Activated CD8-positive, alpha-beta T cell treated with anti-CD3 and anti-CD28 coated beads for 36 hours (primary cell): ENCODE data around the gene FABP7. TPM values are rescaled to one million over a fixed set of nuclear protein-coding genes. Genes with fewer than 3 reads are reported as not detected.

Source experiments
- ATAC-seq: fragments of 200-7000 bp; cut with Tn5 transposase; one replicate; pipeline ENCODE4 v1.10.0; 2021; ENCODE audit warnings: mild to moderate bottlenecking, moderate library complexity
- CTCF ChIA-PET: fragments of 350-600 bp; sonication (Branson Sonifier 250); formaldehyde crosslinking; loops from one replicate; lab custom pipeline; 2021; ENCODE audit warnings: antibody characterized with exemption; lab: Charles Lee
- POLR2A ChIA-PET: fragments of 350-600 bp; sonication (Branson Sonifier 250); formaldehyde crosslinking; loops from one replicate; lab custom pipeline; 2021; ENCODE audit warnings: antibody characterized with exemption; lab: Charles Lee
- DNase-seq: peaks from one replicate; pipeline ENCODE4 v3.0.0-alpha.2; 2020
- H3K27ac Mint-ChIP-seq: one replicate; pipeline ENCODE4 v1.8.0; 2021; ENCODE audit warnings: mild to moderate bottlenecking, mixed read lengths
- H3K27me3 Mint-ChIP-seq: one replicate; pipeline ENCODE4 v1.8.0; 2021; ENCODE audit warnings: mixed read lengths
- H3K36me3 Mint-ChIP-seq: one replicate; pipeline ENCODE4 v1.8.0; 2021; ENCODE audit warnings: low read depth, mixed read lengths
- H3K4me1 Mint-ChIP-seq: one replicate; pipeline ENCODE4 v1.8.0; 2021; ENCODE audit warnings: low read depth, mixed read lengths
- H3K4me3 Mint-ChIP-seq: one replicate; pipeline ENCODE4 v1.8.0; 2021; ENCODE audit warnings: mild to moderate bottlenecking, moderate library complexity, mixed read lengths
- H3K9me3 Mint-ChIP-seq: one replicate; pipeline ENCODE4 v1.8.0; 2021; ENCODE audit warnings: mixed read lengths
- CTCF ChIP-seq: fragments of 200-600 bp; IDR thresholded peaks from one replicate; pipeline ENCODE4 v1.8.0; 2022; ENCODE audit warnings: antibody characterized with exemption, mild to moderate bottlenecking
- intact Hi-C: fragments of 100-400 bp; cut with micrococcal nuclease; formaldehyde crosslinking; loops from one replicate; pipeline ENCODE4 v1.10.0; 2022
- total RNA-seq, 2 experiments: library from RNA; stranded (reverse); gene quantifications; one replicate each; pipeline ENCODE4 v1.2.3, GENCODE V29; 2021

The FABP7 gene
- total RNA-seq, 2 experiments from 2014 or later = not detected

- no peak for DNase-seq
- POLR2A ChIA-PET = no interaction called here
- Mint-ChIP-seq H3K27ac (no peak overlapping the region), H3K9me3 (peaks cover 3% of the 10 kb centered on the region), H3K36me3 (no peaks in the 10 kb centered on the region), H3K4me1 (no peaks in the 10 kb centered on the region), H3K4me3 (no peak overlapping the region), H3K27me3 (peaks cover 22% of the 10 kb centered on the region)
- intact Hi-C loops = no loop called here
- CTCF ChIA-PET = no interaction called here
- ATAC-seq = no peak
- no peak for TF ChIP-seq CTCF
Observed at GRCh38 chr6:122778985-122779661, 393 bp upstream of the FABP7 start.

GRCh38 chr6:122780114-122780513 is 598 bp downstream of the FABP7 start:
- TF ChIP-seq CTCF = no peak
- POLR2A ChIA-PET = no interaction called here
- no peaks in the 10 kb centered on the region for H3K36me3 Mint-ChIP-seq
- no peak overlapping the region for H3K27ac Mint-ChIP-seq
- H3K4me1 Mint-ChIP-seq = no peaks in the 10 kb centered on the region
- H3K9me3 Mint-ChIP-seq = peaks cover 3% of the 10 kb centered on the region
- H3K27me3 Mint-ChIP-seq = peaks cover 23% of the 10 kb centered on the region
- intact Hi-C loops = no loop called here
- ATAC-seq (no peak), DNase-seq (no peak)
- CTCF ChIA-PET = interaction anchor here (0.7 kb wide), 1 partner anchor 11 kb away, joined by 3 read pairs; no protein-coding TSS in a partner anchor
- H3K4me3 Mint-ChIP-seq = no peak overlapping the region

GRCh38 chr6:122781716-122782115 is 2.2 kb downstream of the FABP7 start:
- H3K27ac Mint-ChIP-seq = no peak overlapping the region
- H3K4me1 Mint-ChIP-seq = no peaks in the 10 kb centered on the region
- H3K36me3 Mint-ChIP-seq = no peaks in the 10 kb centered on the region
- no peak for DNase-seq
- H3K4me3 Mint-ChIP-seq = no peak overlapping the region
- TF ChIP-seq CTCF = no peak
- H3K27me3 Mint-ChIP-seq = peaks cover 20% of the 10 kb centered on the region
- POLR2A ChIA-PET = interaction anchor here (0.7 kb wide), 1 partner anchor 1867 kb away, joined by 3 read pairs; no protein-coding TSS in a partner anchor
- intact Hi-C loops = no loop called here
- H3K9me3 Mint-ChIP-seq = no peaks in the 10 kb centered on the region
- no peak for ATAC-seq
- CTCF ChIA-PET = no interaction called here

GRCh38 chr6:122783401-122783800 is 3.9 kb downstream of the FABP7 start:
- ATAC-seq = no peak
- Mint-ChIP-seq H3K27ac (no peak overlapping the region), H3K9me3 (no peaks in the 10 kb centered on the region), H3K36me3 (no peaks in the 10 kb centered on the region), H3K4me3 (no peak overlapping the region), H3K27me3 (peaks cover 30% of the 10 kb centered on the region), H3K4me1 (no peaks in the 10 kb centered on the region)
- intact Hi-C loops = no loop called here
- CTCF ChIA-PET = no interaction called here
- TF ChIP-seq CTCF = no peak
- POLR2A ChIA-PET = no interaction called here
- no peak for DNase-seq

GRCh38 chr6:122785891-122786290 is 6.4 kb downstream of the FABP7 start:
- ChIA-PET CTCF (no interaction called here), POLR2A (no interaction called here)
- Mint-ChIP-seq H3K9me3 (no peaks in the 10 kb centered on the region), H3K4me3 (no peak overlapping the region), H3K4me1 (peaks cover 15% of the 10 kb centered on the region), H3K36me3 (no peaks in the 10 kb centered on the region), H3K27ac (no peak overlapping the region), H3K27me3 (peaks cover 46% of the 10 kb centered on the region)
- no peak for ATAC-seq
- intact Hi-C loops = no loop called here
- no peak for DNase-seq
- TF ChIP-seq CTCF = no peak
